DOHH2 (cell line): ENCODE results near the gene ANKS3.

Experiments used
- H3F3A ChIP-seq: fragments of 200-600 bp; sonication (generic), shearing (Covaris generic); 2 replicates; pipeline ENCODE4 v1.6.0; 2016; ENCODE audit warnings: antibody characterized with exemption, mild to moderate bottlenecking; ENCODE audit not compliant: control insufficient read depth, insufficient read depth
- H3K27ac ChIP-seq: fragments of 200-600 bp; sonication (generic); 2 replicates; pipeline ENCODE4 v1.5.1; 2014; ENCODE audit warnings: low read depth, mild to moderate bottlenecking, low read length, moderate library complexity
- H3K27me3 ChIP-seq: fragments of 200-600 bp; sonication (generic); 2 replicates; pipeline ENCODE4 v1.6.1; 2014; ENCODE audit warnings: mild to moderate bottlenecking, low read length, mixed read lengths; ENCODE audit not compliant: control insufficient read depth
- H3K36me3 ChIP-seq: fragments of 200-600 bp; sonication (generic); 2 replicates; pipeline ENCODE4 v1.6.1; 2014; ENCODE audit warnings: mild to moderate bottlenecking, low read length, moderate library complexity, mixed read lengths; ENCODE audit not compliant: control insufficient read depth
- H3K4me1 ChIP-seq: fragments of 200-600 bp; sonication (generic); 2 replicates; pipeline ENCODE4 v1.6.1; 2014; ENCODE audit warnings: mild to moderate bottlenecking, low read length, mixed read lengths; ENCODE audit not compliant: control insufficient read depth
- H3K4me2 ChIP-seq: fragments of 200-600 bp; sonication (generic); 2 replicates; pipeline ENCODE4 v1.6.0; 2014; ENCODE audit warnings: mild to moderate bottlenecking, low read length, moderate library complexity
- H3K4me3 ChIP-seq: fragments of 200-600 bp; sonication (generic); 2 replicates; pipeline ENCODE4 v1.5.1; 2014; ENCODE audit warnings: mild to moderate bottlenecking, low read length, mixed read lengths
- H3K79me2 ChIP-seq: fragments of 200-600 bp; sonication (generic); 2 replicates; pipeline ENCODE4 v1.6.1; 2014; ENCODE audit warnings: mild to moderate bottlenecking, low read length, mixed read lengths; ENCODE audit not compliant: control insufficient read depth
- H3K9me2 ChIP-seq: fragments of 200-600 bp; sonication (generic); replicated peaks from 2 replicates; pipeline ENCODE4 v1.6.1; 2014; ENCODE audit warnings: mild to moderate bottlenecking, low read length, mixed read lengths; ENCODE audit not compliant: control insufficient read depth
- H3K9me3 ChIP-seq: fragments of 200-600 bp; sonication (generic); 2 replicates; pipeline ENCODE4 v1.6.1; 2014; ENCODE audit warnings: antibody characterized with exemption, low read length, mixed read lengths; ENCODE audit not compliant: control insufficient read depth, insufficient read depth
- H4K20me1 ChIP-seq: fragments of 200-600 bp; sonication (generic); 2 replicates; pipeline ENCODE4 v1.6.0; 2014; ENCODE audit warnings: low read depth, mild to moderate bottlenecking, antibody characterized with exemption, low read length, moderate library complexity; ENCODE audit not compliant: control insufficient read depth, insufficient read depth
- CTCF ChIP-seq: fragments of 200-600 bp; sonication (generic); IDR thresholded peaks from one replicate; pipeline ENCODE4 v1.5.1; 2014; ENCODE audit warnings: antibody characterized with exemption, mild to moderate bottlenecking, low read depth, low read length; ENCODE audit not compliant: poor library complexity, severe bottlenecking
- EZH2phosphoT487 ChIP-seq: fragments of 200-600 bp; sonication (generic); IDR thresholded peaks from 2 replicates; pipeline ENCODE4 v1.6.1; 2017; ENCODE audit warnings: borderline replicate concordance, mild to moderate bottlenecking, antibody characterized with exemption, low read length, moderate library complexity, mixed read lengths

Gene ANKS3

GRCh38 chr16:4656695-4657686, 77.1 kb downstream of the ANKS3 start:
- H3K4me2 ChIP-seq = no peak overlapping the region

GRCh38 chr16:4656221-4656620, 77.8 kb downstream of the ANKS3 start:
- Histone ChIP-seq H3F3A (no peaks in the 10 kb centered on the region), H3K9me2 (no peaks in the 10 kb centered on the region), H3K4me1 (no peaks in the 10 kb centered on the region), H3K27me3 (no peaks in the 10 kb centered on the region), H3K27ac (no peak overlapping the region), H3K4me2 (no peak overlapping the region), H4K20me1 (no peaks in the 10 kb centered on the region), H3K79me2 (no peaks in the 10 kb centered on the region), H3K9me3 (no peaks in the 10 kb centered on the region), H3K36me3 (peaks cover 17% of the 10 kb centered on the region), H3K4me3 (no peak overlapping the region)
- TF ChIP-seq CTCF = no peak
- no peak for TF ChIP-seq EZH2phosphoT487

More at GRCh38 chr16:4656695-4657686, 77.1 kb downstream of the ANKS3 start:
- Histone ChIP-seq H3K4me1 (no peaks in the 10 kb centered on the region), H3K9me3 (no peaks in the 10 kb centered on the region), H3K4me3 (no peak overlapping the region), H3K79me2 (no peaks in the 10 kb centered on the region), H3K9me2 (no peaks in the 10 kb centered on the region), H4K20me1 (no peaks in the 10 kb centered on the region), H3K27ac (no peak overlapping the region), H3F3A (no peaks in the 10 kb centered on the region), H3K36me3 (peaks cover 10% of the 10 kb centered on the region; the same call in 1 of the 2 replicates), H3K27me3 (no peaks in the 10 kb centered on the region)
- TF ChIP-seq EZH2phosphoT487 (no peak), CTCF (no peak)

GRCh38 chr16:4655801-4656200, 78.3 kb downstream of the ANKS3 start:
- no peak for TF ChIP-seq CTCF
- no peak for TF ChIP-seq EZH2phosphoT487
- H4K20me1 ChIP-seq = no peaks in the 10 kb centered on the region
- no peaks in the 10 kb centered on the region for H3K9me2 ChIP-seq
- H3K27me3 ChIP-seq = no peaks in the 10 kb centered on the region
- no peaks in the 10 kb centered on the region for H3K79me2 ChIP-seq
- H3K27ac ChIP-seq = no peak overlapping the region
- no peaks in the 10 kb centered on the region for H3K9me3 ChIP-seq
- H3F3A ChIP-seq = no peaks in the 10 kb centered on the region
- no peak overlapping the region for H3K4me3 ChIP-seq
- H3K36me3 ChIP-seq = peaks cover 21% of the 10 kb centered on the region
- H3K4me2 ChIP-seq = no peak overlapping the region
- H3K4me1 ChIP-seq = no peaks in the 10 kb centered on the region
